RKO (cell line): Measurements from ENCODE around the gene RPA1.

Source experiments
- DNase-seq: peaks from one replicate; pipeline ENCODE4 v3.0.0-alpha.2; 2016; ENCODE audit warnings: low spot score

RPA1 gene

GRCh38 chr17:1942666-1943435 lies 113.0 kb downstream of the RPA1 start:
- no peak for DNase-seq

GRCh38 chr17:1943436-1943831 lies 113.6 kb downstream of the RPA1 start:
- no peak for DNase-seq

GRCh38 chr17:1945621-1946020 lies 115.8 kb downstream of the RPA1 start:
- no peak for DNase-seq

DNA sequence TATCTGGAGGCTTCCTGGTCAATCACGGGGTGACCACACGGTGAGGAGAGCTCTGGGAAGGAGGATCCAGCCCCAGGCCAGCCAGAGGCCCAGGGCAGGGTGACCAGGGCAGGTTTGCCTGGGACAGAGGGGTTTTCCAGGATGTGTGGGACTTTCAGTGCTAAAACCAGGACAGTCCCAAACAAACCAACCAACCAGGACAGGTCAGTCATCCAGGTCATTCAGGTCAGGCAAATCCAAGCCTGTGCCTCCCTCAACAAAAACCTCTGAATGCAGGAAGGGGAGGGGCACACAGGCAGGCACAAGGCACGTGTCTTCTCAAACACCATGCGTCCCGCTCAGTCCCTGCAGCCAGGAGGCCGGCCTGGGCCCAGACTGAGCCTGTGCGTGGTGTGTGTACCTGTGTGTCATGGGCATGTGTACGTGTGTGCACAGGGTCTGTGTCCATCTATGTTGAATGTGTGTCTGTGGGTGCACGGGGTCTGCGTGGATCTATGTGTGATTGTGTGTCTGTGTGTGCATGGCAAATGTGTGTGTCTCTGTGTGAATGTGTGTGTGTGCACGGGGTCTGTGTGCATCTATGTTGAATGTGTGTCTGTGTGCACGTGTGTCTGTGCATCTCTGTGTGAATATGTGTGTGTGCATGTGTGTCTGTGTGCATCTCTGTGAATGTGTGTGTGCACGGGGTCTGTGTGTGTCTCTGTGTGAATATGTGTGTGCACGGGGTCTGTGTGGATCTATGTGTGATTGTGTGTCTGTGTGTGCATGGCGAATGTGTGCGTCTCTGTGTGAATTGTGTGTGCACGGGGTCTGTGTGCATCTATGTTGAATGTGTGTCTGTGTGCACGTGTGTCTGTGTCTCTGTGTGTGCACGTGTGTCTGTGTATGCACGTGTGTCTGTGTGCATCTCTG lies 116.5 kb downstream of the RPA1 start:
- DNase-seq: no peak

GRCh38 chr17:1947229-1947742 lies 117.5 kb downstream of the RPA1 start:
- DNase-seq: no peak

- no peak for DNase-seq
Observed at GRCh38 chr17:1947743-1948516, 118.1 kb downstream of the RPA1 start.

GRCh38 chr17:1948517-1948825 lies 118.7 kb downstream of the RPA1 start:
- no peak for DNase-seq
